Karpas-422 (cell line): ENCODE results near the gene SLC35F6. TPM values are rescaled to one million over a fixed set of nuclear protein-coding genes. Genes with fewer than 3 reads are reported as not detected.
"Not testable (repeated sequence)": the region's sequence is repeated elsewhere in the genome, so short reads cannot be mapped to it uniquely, and the experiment has no call there.

Experiments
- DNase-seq: peaks from one replicate; pipeline ENCODE4 v3.0.0-alpha.2; 2015
- H2AFZ ChIP-seq: fragments of 200-600 bp; sonication (generic); 2 replicates; pipeline ENCODE4 v1.6.1; 2014; ENCODE audit warnings: antibody characterized with exemption, low read length, mixed read lengths
- H3K27ac ChIP-seq: fragments of 200-600 bp; sonication (generic); 2 replicates; pipeline ENCODE4 v1.5.1; 2014; ENCODE audit warnings: mild to moderate bottlenecking, low read length, moderate library complexity
- H3K27me3 ChIP-seq: fragments of 200-600 bp; sonication (generic); 2 replicates; pipeline ENCODE4 v1.6.1; 2014; ENCODE audit warnings: low read length, mixed read lengths
- H3K36me3 ChIP-seq: fragments of 200-600 bp; sonication (generic); 2 replicates; pipeline ENCODE4 v1.6.1; 2014; ENCODE audit warnings: low read length, mixed read lengths; ENCODE audit not compliant: insufficient read depth
- H3K4me1 ChIP-seq: fragments of 200-600 bp; sonication (generic); 2 replicates; pipeline ENCODE4 v1.6.1; 2014; ENCODE audit warnings: mild to moderate bottlenecking, low read length, mixed read lengths
- H3K4me2 ChIP-seq: fragments of 200-600 bp; sonication (generic); 2 replicates; pipeline ENCODE4 v1.6.1; 2014; ENCODE audit warnings: low read length, low read depth, mild to moderate bottlenecking; ENCODE audit not compliant: poor library complexity, severe bottlenecking
- H3K4me3 ChIP-seq: fragments of 200-600 bp; sonication (generic); 2 replicates; pipeline ENCODE4 v1.5.1; 2014; ENCODE audit warnings: mild to moderate bottlenecking, antibody characterized with exemption, low read length, mixed read lengths
- H3K79me2 ChIP-seq: fragments of 200-600 bp; sonication (generic); 2 replicates; pipeline ENCODE4 v1.6.1; 2014; ENCODE audit warnings: mild to moderate bottlenecking, low read length, mixed read lengths
- H3K9ac ChIP-seq: fragments of 200-600 bp; sonication (generic); 2 replicates; pipeline ENCODE4 v1.6.0; 2014; ENCODE audit warnings: low read length
- H3K9me2 ChIP-seq: fragments of 200-600 bp; sonication (generic), shearing (Covaris generic); replicated peaks from 2 replicates; pipeline ENCODE4 v1.6.0; 2014; ENCODE audit warnings: mild to moderate bottlenecking, low read length, moderate library complexity; ENCODE audit not compliant: insufficient read depth
- H3K9me3 ChIP-seq: fragments of 300-700, 200-600 bp; sonication (generic); 2 replicates; pipeline ENCODE4 v1.6.1; 2014; ENCODE audit warnings: low read length, mixed read lengths
- H4K20me1 ChIP-seq: fragments of 200-600 bp; sonication (generic); 2 replicates; pipeline ENCODE4 v1.6.1; 2014; ENCODE audit warnings: mild to moderate bottlenecking, antibody characterized with exemption, low read length, low read depth; ENCODE audit not compliant: insufficient read depth
- total RNA-seq: library from RNA; depleted of rRNA; stranded (reverse); fragments of >200 nt; shearing (Covaris generic); gene quantifications from 2 replicates; pipeline ENCODE4 v1.2.3, GENCODE V29; 2014; ENCODE audit warnings: low replicate concordance

SLC35F6 gene
- total RNA-seq, 1 experiment from 2014 or later: 13.8 TPM

DNA sequence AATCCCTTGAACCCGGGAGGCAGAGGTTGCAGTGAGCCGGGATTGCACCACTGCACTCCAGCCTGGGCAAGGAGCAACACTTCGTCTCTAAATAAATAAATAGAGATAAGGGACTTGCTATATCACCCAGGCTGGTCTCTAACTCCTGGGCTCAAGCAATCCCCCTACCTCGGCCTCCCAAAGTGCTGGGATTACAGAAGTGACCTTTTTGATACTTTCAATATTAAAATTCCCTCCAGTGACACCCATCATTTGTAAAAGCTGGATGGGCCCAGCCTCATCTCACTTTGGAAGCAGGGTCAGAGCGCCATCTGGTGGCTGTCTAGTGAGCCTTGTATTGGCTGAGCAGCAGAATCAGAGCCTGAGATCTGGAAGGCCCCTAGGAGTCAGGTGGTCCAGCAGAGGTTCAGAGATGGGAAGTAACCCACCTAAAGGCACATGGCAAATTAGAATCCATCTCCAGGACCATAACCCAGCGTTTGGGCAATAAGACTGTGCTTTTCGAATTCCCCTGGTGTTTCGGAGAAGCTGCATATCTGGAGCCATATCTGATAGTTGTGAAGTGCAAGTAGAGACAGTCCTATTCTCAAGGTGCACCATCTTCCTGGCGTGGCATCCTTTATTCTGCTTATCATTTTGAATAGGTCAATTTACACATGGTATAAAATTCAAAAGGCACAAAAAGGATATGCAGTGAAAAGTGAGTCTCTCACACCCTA lies 18.3 kb upstream of the SLC35F6 start:
- Histone ChIP-seq H3K27ac (no peak overlapping the region), H3K4me1 (peaks cover 14% of the 10 kb centered on the region), H3K79me2 (no peaks in the 10 kb centered on the region), H2AFZ (no peak overlapping the region), H3K4me3 (no peak overlapping the region), H3K27me3 (no peaks in the 10 kb centered on the region), H3K9me3 (no peaks in the 10 kb centered on the region), H3K9ac (no peak overlapping the region), H4K20me1 (no peaks in the 10 kb centered on the region), H3K36me3 (no peaks in the 10 kb centered on the region), H3K4me2 (no peak overlapping the region), H3K9me2 (no peaks in the 10 kb centered on the region)
- DNase-seq: peak; percentile 92

- H3K4me2 ChIP-seq: no peak overlapping the region
- H3K9me2 ChIP-seq: no peaks in the 10 kb centered on the region
- peaks cover 5% of the 10 kb centered on the region; the same call in 1 of the 2 replicates for H3K36me3 ChIP-seq
- no peak for DNase-seq
- H3K4me1 ChIP-seq: peaks cover 26% of the 10 kb centered on the region
- H3K79me2 ChIP-seq: no peaks in the 10 kb centered on the region
- H3K4me3 ChIP-seq: no peak overlapping the region
- H4K20me1 ChIP-seq: no peaks in the 10 kb centered on the region
- no peak overlapping the region for H3K27ac ChIP-seq
- H2AFZ ChIP-seq: no peak overlapping the region
- H3K9ac ChIP-seq: no peak overlapping the region
- H3K9me3 ChIP-seq: no peaks in the 10 kb centered on the region
- no peaks in the 10 kb centered on the region for H3K27me3 ChIP-seq
Measured at GRCh38 chr2:26746934-26747333, 17.1 kb upstream of the SLC35F6 start.

DNA sequence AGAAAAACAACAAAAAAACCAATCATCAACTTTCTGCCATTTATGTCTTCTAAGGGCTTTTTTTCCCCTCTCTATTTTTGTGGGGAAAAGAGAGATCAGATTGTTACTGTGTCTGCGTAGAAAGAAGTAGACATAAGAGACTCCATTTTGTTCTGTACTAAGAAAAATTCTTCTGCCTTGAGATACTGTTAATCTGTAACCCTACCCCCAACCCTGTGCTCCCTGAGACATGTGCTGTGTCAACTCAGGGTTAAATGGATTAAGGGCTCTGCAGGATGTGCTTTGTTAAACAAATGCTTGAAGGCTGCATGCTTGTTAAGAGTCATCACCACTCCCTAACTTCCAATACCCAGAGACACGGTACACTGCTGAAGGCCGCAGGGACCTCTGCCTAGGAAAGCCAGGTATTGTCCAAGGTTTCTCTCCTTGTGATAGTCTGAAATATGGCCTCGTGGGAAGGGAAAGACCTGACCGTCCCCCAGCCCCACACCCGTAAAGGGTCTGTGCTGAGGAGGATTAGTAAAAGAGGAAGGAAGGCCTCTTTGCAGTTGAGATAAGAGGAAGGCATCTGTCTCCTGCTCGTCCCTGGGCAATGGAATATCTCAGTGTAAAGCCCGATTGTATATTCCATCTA lies 14.2 kb upstream of the SLC35F6 start:
- Histone ChIP-seq H2AFZ (peak overlapping the region; percentile 43; the same call in 1 of the 2 replicates), H3K4me1 (peaks cover 45% of the 10 kb centered on the region), H3K27ac (peak overlapping the region; percentile 37; the same call in 1 of the 2 replicates), H3K4me2 (peak overlapping the region; percentile 75), H3K9ac (peak overlapping the region; percentile 63), H3K4me3 (peak overlapping the region; percentile 61)
- not testable (repeated sequence) for H4K20me1 ChIP-seq, H3K36me3 ChIP-seq, H3K79me2 ChIP-seq, H3K9me2 ChIP-seq, H3K27me3 ChIP-seq, H3K9me3 ChIP-seq
- peak; percentile 77 for DNase-seq

GRCh38 chr2:26750467-26750866 lies 13.6 kb upstream of the SLC35F6 start:
- Histone ChIP-seq H3K9ac (peak overlapping the region; percentile 63), H3K4me2 (peak overlapping the region; percentile 75), H3K27ac (peak overlapping the region; percentile 37), H3K4me1 (peaks cover 50% of the 10 kb centered on the region), H3K4me3 (peak overlapping the region; percentile 61)
- not testable (repeated sequence) for H4K20me1 ChIP-seq, H2AFZ ChIP-seq, H3K79me2 ChIP-seq, H3K9me3 ChIP-seq, H3K9me2 ChIP-seq, DNase-seq, H3K27me3 ChIP-seq, H3K36me3 ChIP-seq

- no peak overlapping the region for H3K4me3 ChIP-seq
- no peak overlapping the region for H3K27ac ChIP-seq
- no peaks in the 10 kb centered on the region for H3K9me2 ChIP-seq
- peaks cover 55% of the 10 kb centered on the region for H3K4me1 ChIP-seq
- peaks cover 11% of the 10 kb centered on the region; the same call in 1 of the 2 replicates for H4K20me1 ChIP-seq
- peaks cover 5% of the 10 kb centered on the region; the same call in 1 of the 2 replicates for H3K36me3 ChIP-seq
- H2AFZ ChIP-seq: no peak overlapping the region
- H3K79me2 ChIP-seq: no peaks in the 10 kb centered on the region
- DNase-seq: no peak
- H3K4me2 ChIP-seq: peak overlapping the region; percentile 45
- H3K9me3 ChIP-seq: no peaks in the 10 kb centered on the region
- no peaks in the 10 kb centered on the region for H3K27me3 ChIP-seq
- peak overlapping the region; percentile 26; the same call in 1 of the 2 replicates for H3K9ac ChIP-seq
Measured at GRCh38 chr2:26752656-26753055, 11.4 kb upstream of the SLC35F6 start.

GRCh38 chr2:26754539-26754938 lies 9.5 kb upstream of the SLC35F6 start:
- peaks cover 56% of the 10 kb centered on the region for H3K4me1 ChIP-seq
- no peak overlapping the region for H3K27ac ChIP-seq
- no peaks in the 10 kb centered on the region for H3K27me3 ChIP-seq

DNA sequence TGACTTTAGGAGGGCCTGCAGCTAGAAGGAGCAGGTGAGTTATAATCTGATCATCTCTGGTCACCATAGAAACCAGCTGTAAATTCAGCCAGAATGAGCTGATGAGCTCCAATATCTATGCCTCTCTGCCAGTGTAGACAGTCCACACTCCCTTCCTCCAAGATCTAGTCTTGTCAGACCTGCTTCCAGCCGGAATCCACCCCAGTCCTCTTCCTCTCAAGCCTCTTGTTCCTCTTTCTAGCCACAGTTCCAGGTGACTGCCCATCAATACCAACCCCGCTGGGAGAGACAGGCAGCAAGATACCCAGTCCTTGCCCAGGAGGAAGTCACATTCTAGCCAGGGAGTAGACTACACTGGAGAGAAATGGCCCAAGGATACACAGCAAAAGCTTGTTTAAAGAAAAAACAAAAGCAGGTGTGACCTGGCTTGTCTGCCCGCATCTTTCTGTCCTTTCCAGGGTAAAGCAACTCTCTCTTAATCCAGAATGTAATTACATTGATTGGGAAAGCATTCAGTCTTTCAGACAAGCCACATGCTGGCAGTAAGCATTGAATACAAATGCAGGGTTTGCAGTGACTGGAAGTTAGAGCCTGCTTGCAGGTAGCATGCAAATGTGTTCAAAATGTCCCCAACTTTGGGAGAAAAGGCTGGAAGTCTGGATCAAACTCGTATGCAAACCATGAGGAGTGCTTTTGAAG lies 9.0 kb upstream of the SLC35F6 start:
- peaks cover 51% of the 10 kb centered on the region for H3K4me1 ChIP-seq
- no peaks in the 10 kb centered on the region for H3K9me2 ChIP-seq
- H2AFZ ChIP-seq: no peak overlapping the region
- DNase-seq: peak; percentile 67
- H3K4me2 ChIP-seq: peak overlapping the region; percentile 30
- H3K9me3 ChIP-seq: no peaks in the 10 kb centered on the region
- H3K27me3 ChIP-seq: no peaks in the 10 kb centered on the region
- H3K4me3 ChIP-seq: no peak overlapping the region
- no peak overlapping the region for H3K27ac ChIP-seq
- peaks cover 15% of the 10 kb centered on the region; the same call in 1 of the 2 replicates for H4K20me1 ChIP-seq
- H3K9ac ChIP-seq: no peak overlapping the region
- H3K79me2 ChIP-seq: no peaks in the 10 kb centered on the region
- peaks cover 5% of the 10 kb centered on the region; the same call in 1 of the 2 replicates for H3K36me3 ChIP-seq

More at GRCh38 chr2:26754539-26754938, 9.5 kb upstream of the SLC35F6 start:
- no peak overlapping the region for H3K4me2 ChIP-seq
- no peak overlapping the region for H2AFZ ChIP-seq
- H3K79me2 ChIP-seq: no peaks in the 10 kb centered on the region
- H3K9ac ChIP-seq: no peak overlapping the region
- peaks cover 15% of the 10 kb centered on the region; the same call in 1 of the 2 replicates for H4K20me1 ChIP-seq
- peaks cover 5% of the 10 kb centered on the region; the same call in 1 of the 2 replicates for H3K36me3 ChIP-seq
- H3K9me2 ChIP-seq: no peaks in the 10 kb centered on the region
- no peak overlapping the region for H3K4me3 ChIP-seq
- H3K9me3 ChIP-seq: no peaks in the 10 kb centered on the region
- no peak for DNase-seq

GRCh38 chr2:26756337-26756736 lies 7.7 kb upstream of the SLC35F6 start:
- H3K4me1 ChIP-seq: peaks cover 41% of the 10 kb centered on the region
- no peak for DNase-seq
- H3K36me3 ChIP-seq: peaks cover 1% of the 10 kb centered on the region; the same call in 1 of the 2 replicates
- peaks cover 15% of the 10 kb centered on the region; the same call in 1 of the 2 replicates for H4K20me1 ChIP-seq
- H3K4me3 ChIP-seq: no peak overlapping the region
- no peaks in the 10 kb centered on the region for H3K27me3 ChIP-seq
- no peak overlapping the region for H3K27ac ChIP-seq
- H2AFZ ChIP-seq: no peak overlapping the region
- H3K9me3 ChIP-seq: no peaks in the 10 kb centered on the region
- no peak overlapping the region for H3K9ac ChIP-seq
- H3K9me2 ChIP-seq: no peaks in the 10 kb centered on the region
- H3K4me2 ChIP-seq: no peak overlapping the region
- H3K79me2 ChIP-seq: no peaks in the 10 kb centered on the region
